ENCODE data around the gene PTPRG. TPM values are rescaled to one million over a fixed set of nuclear protein-coding genes. Genes with fewer than 3 reads are reported as not detected.

Gene PTPRG
- total RNA-seq, 1 experiment from 2014 or later = 69.3 TPM

DNA sequence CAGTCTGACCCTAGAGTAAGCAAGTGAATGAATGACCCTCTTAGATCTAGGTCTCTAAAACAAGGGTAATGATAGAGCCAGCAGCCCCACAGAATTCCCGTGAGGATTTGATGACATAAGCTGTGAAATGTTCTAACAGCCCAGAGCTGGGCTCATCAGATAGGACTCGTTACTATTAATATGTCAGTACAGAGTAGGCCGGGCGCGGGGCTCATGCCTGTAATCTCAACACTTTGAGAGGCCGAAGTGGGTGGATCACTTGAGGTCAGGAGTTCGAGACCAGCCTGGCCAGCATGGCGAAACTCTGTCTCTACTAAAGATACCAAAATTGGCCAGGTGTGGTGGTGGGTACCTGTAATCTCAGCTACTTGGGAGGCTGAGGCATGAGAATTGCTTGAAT, 621.7 kb downstream of the PTPRG start:
- Histone ChIP-seq H3T11ph (ENCODE audit: low read length) (no peak overlapping the region), H2BK120ac (ENCODE audit: low read depth, low read length, poor library complexity, severe bottlenecking) (no peak overlapping the region), H4K91ac (ENCODE audit: insufficient read length, low read depth, low read length) (no peak overlapping the region), H2AFZ (ENCODE audit: low read length) (no peak overlapping the region), H3K79me2 (ENCODE audit: insufficient read depth, low read length) (no peaks in the 10 kb centered on the region), H3K79me1 (ENCODE audit: insufficient read depth, low read depth, low read length, poor library complexity, severe bottlenecking) (no peaks in the 10 kb centered on the region), H3K23me2 (ENCODE audit: insufficient read length, low read depth, low read length, poor library complexity, severe bottlenecking) (no peaks in the 10 kb centered on the region), H3K9me3 (ENCODE audit: control insufficient read depth, low read depth, low read length) (no peaks in the 10 kb centered on the region), H2AK5ac (ENCODE audit: insufficient read length, low read length) (no peak overlapping the region), H4K8ac (replicated peaks; ENCODE audit: insufficient read length, low read depth, low read length) (no peak overlapping the region), H2BK12ac (ENCODE audit: insufficient read length, low read depth, low read length) (no peak overlapping the region), H3K18ac (ENCODE audit: insufficient read length, low read depth, low read length) (no peak overlapping the region), H3K14ac (ENCODE audit: insufficient read depth, low read length) (no peak overlapping the region), H3K4me1 (ENCODE audit: insufficient read depth, low read length) (no peaks in the 10 kb centered on the region; the same call in 1 of the 2 replicates), H3K4ac (ENCODE audit: low read depth, low read length) (no peak overlapping the region), H3K27ac (ENCODE audit: insufficient read length, low read depth, low read length) (no peak overlapping the region), H3K27me3 (ENCODE audit: insufficient read depth, low read length) (no peaks in the 10 kb centered on the region), H4K5ac (ENCODE audit: insufficient read length, low read depth, low read length) (no peak overlapping the region), H4K20me1 (ENCODE audit: control insufficient read depth, insufficient read depth, insufficient read length) (no peaks in the 10 kb centered on the region), H2BK15ac (ENCODE audit: low read depth, low read length) (no peak overlapping the region), H2BK20ac (ENCODE audit: low read depth, low read length, poor library complexity, severe bottlenecking) (no peak overlapping the region), H3K4me2 (ENCODE audit: insufficient read depth, insufficient read length, low read length) (no peak overlapping the region), H3K9ac (ENCODE audit: extremely low read depth, insufficient read length, low read length) (no peak overlapping the region), H3K23ac (ENCODE audit: insufficient read length, low read depth, low read length) (no peak overlapping the region), H3K56ac (ENCODE audit: insufficient read length, low read depth, low read length) (no peak overlapping the region), H2BK5ac (ENCODE audit: insufficient read length, low read length) (no peak overlapping the region)
- TF ChIP-seq CTCF (conservative IDR thresholded peaks at IDR 0.05) = no peak
- H3K4me1 Mint-ChIP-seq = peaks cover 20 to 22% of the 10 kb centered on the region in 2 experiments
- WGBS (ENCODE audit: extremely low coverage, insufficient read length, low lambda C conversion rate) = no CpG with 5 or more reads among the region's 8 CpGs
- H3K36me3 Mint-ChIP-seq (ENCODE audit: insufficient read depth in 1 of 3, low read depth in 3 of 3) = peaks cover 5 to 30% (median 21%) of the 10 kb centered on the region in 3 experiments
- no peak overlapping the region for H3K27ac Mint-ChIP-seq
- H3K4me3 Mint-ChIP-seq = no peak overlapping the region
- DNase-seq = no peak
- H3K27me3 Mint-ChIP-seq (ENCODE audit: low read depth) = no peaks in the 10 kb centered on the region; the same call in 1 of the 2 replicates
- H3K9me3 Mint-ChIP-seq = peaks cover 0 to 2% of the 10 kb centered on the region in 2 experiments; a peak in 1 of 5 replicates
